ENCODE results near the gene STK32B. TPM values are rescaled to one million over a fixed set of nuclear protein-coding genes. Genes with fewer than 3 reads are reported as not detected.
"Not testable (repeated sequence)": the region's sequence is repeated elsewhere in the genome, so short reads cannot be mapped to it uniquely, and the experiment has no call there.

STK32B gene
- total RNA-seq, 1 experiment from 2014 or later: 1.1 TPM

DNA sequence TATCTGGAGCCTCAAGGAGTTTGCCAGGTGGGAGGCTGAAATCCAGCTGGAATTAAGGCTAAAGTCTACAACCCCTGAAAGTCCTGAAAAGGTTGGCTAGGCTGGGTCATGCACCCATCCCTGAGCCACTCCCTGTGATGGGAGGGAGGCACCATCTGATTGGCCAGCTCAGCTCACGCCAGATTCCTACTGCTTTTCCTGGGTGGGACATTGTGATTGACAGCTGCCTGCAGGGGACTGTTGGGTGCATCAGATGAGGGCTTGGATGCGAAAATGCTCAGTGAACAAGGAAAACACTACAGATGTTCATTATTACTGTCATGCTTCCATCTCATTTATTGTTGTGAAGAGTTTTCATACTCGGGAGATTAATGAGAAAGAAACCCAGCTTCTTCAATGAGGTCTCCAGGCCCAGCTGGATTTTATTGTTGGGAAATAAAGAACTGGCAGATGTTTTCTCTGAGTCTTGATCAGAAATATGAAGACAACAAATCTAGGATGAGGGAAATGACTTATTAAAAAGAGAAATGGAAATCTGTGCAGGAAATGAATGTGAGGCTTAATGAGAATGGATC, 185.9 kb downstream of the STK32B start:
- no peak overlapping the region for H3K4me2 ChIP-seq (ENCODE audit: low read length)
- no peak for DNase-seq
- no peaks in the 10 kb centered on the region for H4K20me1 ChIP-seq (ENCODE audit: low read length)
- no peaks in the 10 kb centered on the region for H3K9me2 ChIP-seq (replicated peaks; ENCODE audit: low read length)
- intact Hi-C loops (cut with micrococcal nuclease): no loop called here
- H3K79me2 ChIP-seq (ENCODE audit: low read length): no peaks in the 10 kb centered on the region
- H3F3A ChIP-seq (ENCODE audit: low read length, unreplicated experiment): no peaks in the 10 kb centered on the region
- H3K27ac ChIP-seq (ENCODE audit: low read length): no peak overlapping the region
- no peak overlapping the region for H3K9ac ChIP-seq (ENCODE audit: low read length)
- BruUV-seq (replicated peaks): no TSS peak
- no peak overlapping the region for H2AFZ ChIP-seq (ENCODE audit: low read length)
- no peaks in the 10 kb centered on the region for H3K4me1 ChIP-seq (ENCODE audit: insufficient read depth, low read length)
- TF ChIP-seq EZH2 (IDR thresholded peaks at IDR 0.05; ENCODE audit: low read length, unreplicated experiment): no peak
- TF ChIP-seq EZH2phosphoT487 (IDR thresholded peaks at IDR 0.05; ENCODE audit: borderline replicate concordance, low read length): no peak
- TF ChIP-seq, protein P1, sequence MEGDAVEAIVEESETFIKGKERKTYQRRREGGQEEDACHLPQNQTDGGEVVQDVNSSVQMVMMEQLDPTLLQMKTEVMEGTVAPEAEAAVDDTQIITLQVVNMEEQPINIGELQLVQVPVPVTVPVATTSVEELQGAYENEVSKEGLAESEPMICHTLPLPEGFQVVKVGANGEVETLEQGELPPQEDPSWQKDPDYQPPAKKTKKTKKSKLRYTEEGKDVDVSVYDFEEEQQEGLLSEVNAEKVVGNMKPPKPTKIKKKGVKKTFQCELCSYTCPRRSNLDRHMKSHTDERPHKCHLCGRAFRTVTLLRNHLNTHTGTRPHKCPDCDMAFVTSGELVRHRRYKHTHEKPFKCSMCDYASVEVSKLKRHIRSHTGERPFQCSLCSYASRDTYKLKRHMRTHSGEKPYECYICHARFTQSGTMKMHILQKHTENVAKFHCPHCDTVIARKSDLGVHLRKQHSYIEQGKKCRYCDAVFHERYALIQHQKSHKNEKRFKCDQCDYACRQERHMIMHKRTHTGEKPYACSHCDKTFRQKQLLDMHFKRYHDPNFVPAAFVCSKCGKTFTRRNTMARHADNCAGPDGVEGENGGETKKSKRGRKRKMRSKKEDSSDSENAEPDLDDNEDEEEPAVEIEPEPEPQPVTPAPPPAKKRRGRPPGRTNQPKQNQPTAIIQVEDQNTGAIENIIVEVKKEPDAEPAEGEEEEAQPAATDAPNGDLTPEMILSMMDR (conservative IDR thresholded peaks at IDR 0.05; ENCODE audit: low read depth, low read length): no peak
- no peaks in the 10 kb centered on the region for H3K36me3 ChIP-seq (ENCODE audit: low read depth, low read length)
- POLR2A ChIA-PET (ENCODE audit: unreplicated experiment): no interaction called here
- no peaks in the 10 kb centered on the region for H3K9me3 ChIP-seq (ENCODE audit: low read length)
- H3K4me3 ChIP-seq (ENCODE audit: low read length): no peak overlapping the region
- peaks cover 33% of the 10 kb centered on the region for H3K27me3 ChIP-seq (ENCODE audit: low read length)
- no peak for ATAC-seq
- CTCF ChIA-PET: no interaction called here

DNA sequence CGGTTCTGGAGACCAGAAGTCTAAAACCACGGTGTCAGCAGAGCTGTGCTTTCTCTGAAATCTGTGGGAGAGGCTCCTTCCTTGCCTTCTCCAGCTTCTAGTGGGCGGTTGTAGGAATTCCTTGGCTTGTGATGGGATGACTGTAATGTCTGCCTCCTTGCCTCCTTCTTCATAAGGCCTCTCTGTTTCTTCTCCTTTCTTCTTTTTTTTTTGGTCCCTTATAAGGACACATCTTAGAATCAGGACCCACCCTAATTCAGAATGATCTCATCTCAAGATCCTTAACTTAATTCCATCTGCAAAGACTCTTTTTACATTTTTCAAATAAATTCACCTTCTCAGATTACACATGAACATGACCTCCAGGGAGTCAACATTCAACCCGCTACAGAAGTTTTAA, 186.9 kb downstream of the STK32B start:
- no peaks in the 10 kb centered on the region for H3K79me2 ChIP-seq (ENCODE audit: low read length)
- ChIA-PET POLR2A (ENCODE audit: unreplicated experiment) (no interaction called here), CTCF (no interaction called here)
- no peaks in the 10 kb centered on the region for H3K36me3 ChIP-seq (ENCODE audit: low read depth, low read length)
- H3K9me3 ChIP-seq (ENCODE audit: low read length): no peaks in the 10 kb centered on the region
- no TSS peak for BruUV-seq (replicated peaks)
- H3K9ac ChIP-seq (ENCODE audit: low read length): no peak overlapping the region
- TF ChIP-seq EZH2 (IDR thresholded peaks at IDR 0.05; ENCODE audit: low read length, unreplicated experiment): no peak
- TF ChIP-seq, protein P1 (conservative IDR thresholded peaks at IDR 0.05; ENCODE audit: low read depth, low read length): no peak
- no peak for TF ChIP-seq EZH2phosphoT487 (IDR thresholded peaks at IDR 0.05; ENCODE audit: borderline replicate concordance, low read length)
- H3K27me3 ChIP-seq (ENCODE audit: low read length): peaks cover 33% of the 10 kb centered on the region
- no peak for ATAC-seq
- H3F3A ChIP-seq (ENCODE audit: low read length, unreplicated experiment): no peaks in the 10 kb centered on the region
- H4K20me1 ChIP-seq (ENCODE audit: low read length): no peaks in the 10 kb centered on the region
- H3K4me3 ChIP-seq (ENCODE audit: low read length): no peak overlapping the region
- no peak overlapping the region for H3K27ac ChIP-seq (ENCODE audit: low read length)
- H3K4me2 ChIP-seq (ENCODE audit: low read length): no peak overlapping the region
- intact Hi-C loops (cut with micrococcal nuclease): no loop called here
- H3K4me1 ChIP-seq (ENCODE audit: insufficient read depth, low read length): no peaks in the 10 kb centered on the region
- no peak overlapping the region for H2AFZ ChIP-seq (ENCODE audit: low read length)
- no peak for DNase-seq
- no peaks in the 10 kb centered on the region for H3K9me2 ChIP-seq (replicated peaks; ENCODE audit: low read length)

DNA sequence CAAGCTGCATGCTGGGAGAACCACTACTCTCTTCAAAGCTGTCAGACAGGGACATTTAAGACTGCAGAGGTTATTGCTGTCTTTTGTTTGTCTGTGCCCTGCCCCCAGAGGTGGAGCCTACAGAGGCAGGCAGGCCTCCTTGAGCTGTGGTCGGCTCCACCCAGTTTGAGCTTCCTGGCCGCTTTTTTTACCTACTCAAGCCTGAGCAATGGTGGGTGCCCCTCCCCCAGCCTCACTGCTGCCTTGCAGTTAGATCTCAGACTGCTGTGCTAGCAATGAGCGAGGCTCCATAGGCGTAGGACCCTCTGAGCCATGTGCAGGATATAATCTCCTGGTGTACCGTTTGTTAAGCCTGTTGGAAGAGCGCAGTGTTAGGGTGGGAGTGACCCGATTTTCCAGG, 195.8 kb downstream of the STK32B start:
- H3K4me3 ChIP-seq (ENCODE audit: low read length); H3K4me1 ChIP-seq (ENCODE audit: insufficient read depth, low read length); H4K20me1 ChIP-seq (ENCODE audit: low read length); H3K79me2 ChIP-seq (ENCODE audit: low read length); H2AFZ ChIP-seq (ENCODE audit: low read length); H3K36me3 ChIP-seq (ENCODE audit: low read depth, low read length); H3K27ac ChIP-seq (ENCODE audit: low read length); H3K9ac ChIP-seq (ENCODE audit: low read length); H3K4me2 ChIP-seq (ENCODE audit: low read length); DNase-seq; ATAC-seq; H3F3A ChIP-seq (ENCODE audit: low read length, unreplicated experiment); H3K9me3 ChIP-seq (ENCODE audit: low read length); H3K27me3 ChIP-seq (ENCODE audit: low read length); BruUV-seq (replicated peaks); POLR2A ChIA-PET (ENCODE audit: unreplicated experiment); intact Hi-C loops (cut with micrococcal nuclease); CTCF ChIA-PET; H3K9me2 ChIP-seq (replicated peaks; ENCODE audit: low read length): not testable (repeated sequence)
